Psoas muscle (tissue), 8 donors: ENCODE results near the gene TC2N. TPM values are rescaled to one million over a fixed set of nuclear protein-coding genes. Genes with fewer than 3 reads are reported as not detected.
A peak's percentile ranks its signal among the peaks of the same experiment; 100 is the strongest.

ENCODE experiments used
- ATAC-seq, 4 donors: fragments of 200-7000 bp; cut with Tn5 transposase; one replicate each; pipeline ENCODE4 v1.9.1; 2020; ENCODE audit warnings: moderate library complexity in 3 of 4, mild to moderate bottlenecking in 2 of 4
- DNase-seq, 2 donors: peaks; one replicate each; pipeline ENCODE4 v3.0.0-alpha.2; 2020
- H3K27ac ChIP-seq: fragments of 200-600 bp; one replicate; pipeline ENCODE4 v1.8.0; 2022
- H3K27me3 ChIP-seq, 3 donors: fragments of 200-600 bp in 1 of 3; one replicate each; pipeline versions ENCODE4 v1.6.1 to v1.8.0; 2013 to 2022; ENCODE audit warnings: low read length in 2 of 3, mild to moderate bottlenecking in 2 of 3, moderate library complexity in 1 of 3; ENCODE audit not compliant: insufficient read depth in 3 of 3
- H3K36me3 ChIP-seq, 2 donors: fragments of 200-600 bp in 1 of 2; one replicate each; pipeline versions ENCODE4 v1.6.1 to v1.8.0; 2013 to 2022; ENCODE audit warnings: low read depth in 1 of 2, mild to moderate bottlenecking in 1 of 2, moderate library complexity in 1 of 2; ENCODE audit not compliant: insufficient read depth in 1 of 2
- H3K4me1 ChIP-seq: fragments of 200-600 bp; one replicate; pipeline ENCODE4 v1.8.0; 2022
- H3K4me3 ChIP-seq: fragments of 200-600 bp; one replicate; pipeline ENCODE4 v1.8.0; 2022; ENCODE audit warnings: mild to moderate bottlenecking
- H3K9me3 ChIP-seq: fragments of 200-600 bp; one replicate; pipeline ENCODE4 v1.8.0; 2022
- WGBS, 3 donors: extraction: QIAGEN DNeasy Blood & Tissue Kit; methylation state at CpG; one replicate each; pipeline versions ENCODE4 v1.1.6 to v1.1.7; 2013; 5-methylcytosine and 5-hydroxymethylcytosine counted together
- intact Hi-C, 2 donors: fragments of 100-400 bp; cut with DNase I; formaldehyde crosslinking; loops; one replicate each; pipeline versions ENCODE4 v1.11.0 to v1.14.2; 2022
- polyA plus RNA-seq, 3 donors: library from polyadenylated mRNA; stranded (reverse); fragments of 200-250 nt; gene quantifications; one replicate each; pipeline ENCODE4 v1.2.3, GENCODE V29; 2013
- total RNA-seq, 4 donors: library from RNA; stranded (reverse); fragmentation: NEBNext Ultra II Directional in 2 of 4; extraction: Animal tissue kit (Norgen Biotek cat#: 25700) in 2 of 4; gene quantifications; one replicate each; pipeline versions ENCODE4 v1.2.1 to v1.2.4, GENCODE V29; 2021 to 2023
- TF ChIP-seq, protein P1 (sequence below): fragments of 200-600 bp; IDR thresholded peaks from one replicate; pipeline ENCODE4 v1.8.0; 2022; ENCODE audit warnings: antibody characterized with exemption
- donor health status: healthy with polysubstance abuse.
- donor health status: DM: no; HTN: no; CAD: no; lungs with moderate emphysema.
- donor health status: Bipolar disorder and iron deficiency.
- donor health status: healthy.
- donor health status: DM: yes; HTN: yes; CAD: no.
- donor health status: DM: no; HTN: no; CAD: no.
- donor health status: DM: no; HTN: no; CAD: no.
- donor health status: DM: yes; HTN: yes; CAD: no.

TC2N gene
- total and polyA plus RNA-seq, 7 donors, result 1.2 to 4.3 (median 2.3) TPM

DNA sequence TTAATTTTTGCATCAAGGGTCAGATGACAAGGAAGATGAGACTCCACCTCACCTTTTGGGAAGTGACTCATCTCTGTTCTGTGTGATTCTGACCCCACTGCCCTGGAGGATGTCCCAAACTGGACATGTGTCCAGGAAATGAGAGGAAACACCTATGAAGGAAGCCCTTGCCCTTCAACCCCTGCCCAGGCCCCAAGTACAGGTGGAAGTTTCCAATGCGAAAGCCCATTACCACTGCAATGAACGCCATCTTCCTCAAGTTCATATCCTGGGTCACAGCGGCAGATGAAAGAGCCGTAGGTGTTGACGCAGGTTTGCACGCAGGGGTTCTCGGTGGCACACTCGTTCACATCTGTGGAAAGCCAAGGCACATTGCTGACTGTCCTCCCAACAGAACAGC is 19.6 kb upstream of the TC2N start:
- TF ChIP-seq, protein P1, sequence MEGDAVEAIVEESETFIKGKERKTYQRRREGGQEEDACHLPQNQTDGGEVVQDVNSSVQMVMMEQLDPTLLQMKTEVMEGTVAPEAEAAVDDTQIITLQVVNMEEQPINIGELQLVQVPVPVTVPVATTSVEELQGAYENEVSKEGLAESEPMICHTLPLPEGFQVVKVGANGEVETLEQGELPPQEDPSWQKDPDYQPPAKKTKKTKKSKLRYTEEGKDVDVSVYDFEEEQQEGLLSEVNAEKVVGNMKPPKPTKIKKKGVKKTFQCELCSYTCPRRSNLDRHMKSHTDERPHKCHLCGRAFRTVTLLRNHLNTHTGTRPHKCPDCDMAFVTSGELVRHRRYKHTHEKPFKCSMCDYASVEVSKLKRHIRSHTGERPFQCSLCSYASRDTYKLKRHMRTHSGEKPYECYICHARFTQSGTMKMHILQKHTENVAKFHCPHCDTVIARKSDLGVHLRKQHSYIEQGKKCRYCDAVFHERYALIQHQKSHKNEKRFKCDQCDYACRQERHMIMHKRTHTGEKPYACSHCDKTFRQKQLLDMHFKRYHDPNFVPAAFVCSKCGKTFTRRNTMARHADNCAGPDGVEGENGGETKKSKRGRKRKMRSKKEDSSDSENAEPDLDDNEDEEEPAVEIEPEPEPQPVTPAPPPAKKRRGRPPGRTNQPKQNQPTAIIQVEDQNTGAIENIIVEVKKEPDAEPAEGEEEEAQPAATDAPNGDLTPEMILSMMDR, result no peak
- Histone ChIP-seq H3K27ac (no peak overlapping the region), H3K27me3 (peaks cover 0 to 9% (median 0%) of the 10 kb centered on the region in 3 donors), H3K9me3 (no peaks in the 10 kb centered on the region), H3K4me1 (peaks cover 6% of the 10 kb centered on the region), H3K4me3 (no peak overlapping the region), H3K36me3 (no peaks in the 10 kb centered on the region)
- 95 to 97% (median 96%) methylated on average over 8 of the region's 8 CpGs for WGBS, 3 donors
- ATAC-seq (no peak), DNase-seq (no peak)
- intact Hi-C loops, result no loop called here

DNA sequence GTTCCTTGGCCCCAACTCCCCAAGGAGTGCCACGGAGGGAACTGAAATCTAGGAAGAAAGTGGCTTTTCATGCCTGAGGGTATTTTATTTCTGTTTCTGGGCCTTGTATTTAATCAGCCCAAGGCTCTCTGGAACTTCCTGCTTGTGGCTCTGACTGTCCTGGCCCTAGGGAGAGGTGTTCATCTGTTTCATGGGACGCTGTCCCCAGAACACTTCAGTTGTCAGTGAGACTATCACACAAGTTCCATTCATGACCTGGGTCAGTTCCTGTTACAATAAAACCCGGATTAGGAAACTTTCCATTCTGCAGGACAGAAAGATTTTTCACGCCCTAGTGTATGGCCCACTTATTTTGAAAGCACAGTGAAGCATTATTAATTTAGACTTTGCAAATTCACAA is 18.5 kb upstream of the TC2N start:
- 35 to 53% (median 36%) methylated on average over 4 of the region's 4 CpGs for WGBS, 3 donors
- Histone ChIP-seq H3K27me3 (peaks cover 0 to 10% (median 3%) of the 10 kb centered on the region in 3 donors), H3K4me3 (no peak overlapping the region), H3K4me1 (peaks cover 6% of the 10 kb centered on the region), H3K27ac (peak overlapping the region; percentile 30), H3K36me3 (no peaks in the 10 kb centered on the region), H3K9me3 (no peaks in the 10 kb centered on the region)
- intact Hi-C loops, result no loop called here
- TF ChIP-seq, protein P1, result no peak
- DNase-seq, result no peak
- no peak for ATAC-seq

DNA sequence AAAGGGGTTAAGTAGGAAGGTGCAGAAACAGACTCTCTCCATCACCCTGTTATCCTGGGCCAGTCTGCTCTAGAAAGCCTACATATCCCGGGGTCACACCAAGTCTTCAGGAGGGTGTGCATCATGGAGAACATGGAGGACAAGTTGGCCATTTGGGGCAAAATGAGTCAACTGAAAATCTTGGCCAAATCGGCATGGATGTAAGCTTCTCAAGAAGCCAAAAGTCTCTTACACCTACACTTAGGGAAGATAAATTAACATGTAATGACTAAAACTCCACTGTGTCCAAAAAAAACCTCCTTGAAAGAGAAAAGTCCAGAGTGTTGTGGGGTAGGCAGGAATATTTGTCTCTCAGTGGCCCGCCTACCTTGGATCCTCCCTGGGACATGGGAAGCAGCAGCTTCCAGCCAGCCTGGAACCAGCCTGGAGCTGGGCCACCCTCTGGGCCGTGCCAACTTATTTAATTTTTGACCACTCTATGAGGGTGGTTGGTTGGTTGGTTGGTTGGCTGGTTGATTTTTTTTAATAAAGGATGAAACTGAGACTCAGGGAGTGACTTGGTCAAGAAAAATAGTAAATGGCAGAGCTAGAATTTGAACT is 17.9 kb upstream of the TC2N start:
- Histone ChIP-seq H3K27ac (peak overlapping the region; percentile 30), H3K4me3 (no peak overlapping the region), H3K4me1 (peaks cover 4% of the 10 kb centered on the region), H3K9me3 (no peaks in the 10 kb centered on the region), H3K36me3 (no peaks in the 10 kb centered on the region), H3K27me3 (peaks cover 0 to 10% (median 3%) of the 10 kb centered on the region in 3 donors)
- WGBS, 3 donors, result 54 to 78% (median 55%) methylated on average over 4 of the region's 4 CpGs
- ATAC-seq (peak in 1 of 4 donors; percentile 41), DNase-seq (no peak)
- TF ChIP-seq, protein P1, result no peak
- intact Hi-C loops, result no loop called here

DNA sequence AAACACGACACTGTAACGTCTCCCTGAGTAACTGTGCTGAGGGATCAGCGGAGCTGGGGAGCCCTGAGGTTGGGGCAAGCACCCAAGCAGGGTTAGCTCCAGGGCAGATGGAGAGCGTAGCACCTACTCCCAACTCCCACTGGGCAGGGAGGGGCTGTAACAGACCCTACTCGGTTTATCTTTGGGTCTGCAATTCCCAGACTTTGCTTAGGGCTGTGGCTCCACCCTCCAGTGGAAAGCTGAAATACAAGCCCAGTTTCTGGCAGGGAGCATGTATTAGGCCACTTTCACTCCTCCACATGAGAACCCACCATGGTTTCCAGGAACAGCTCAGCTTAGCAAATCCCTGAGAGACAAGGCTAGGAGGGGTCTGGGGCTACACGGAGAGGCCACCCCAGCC is 17.3 kb upstream of the TC2N start:
- Histone ChIP-seq H3K4me3 (no peak overlapping the region), H3K9me3 (no peaks in the 10 kb centered on the region), H3K4me1 (no peaks in the 10 kb centered on the region), H3K36me3 (no peaks in the 10 kb centered on the region), H3K27me3 (peaks cover 0 to 10% (median 3%) of the 10 kb centered on the region in 3 donors), H3K27ac (peak overlapping the region; percentile 30)
- TF ChIP-seq, protein P1, result no peak
- DNase-seq, result peak in 1 of 2 donors; percentile 61
- WGBS, 3 donors, result 39 to 63% (median 47%) methylated on average over 6 of the region's 6 CpGs
- intact Hi-C loops, result no loop called here
- peak in 3 of 4 donors; percentile 36 to 53 (median 49) for ATAC-seq

DNA sequence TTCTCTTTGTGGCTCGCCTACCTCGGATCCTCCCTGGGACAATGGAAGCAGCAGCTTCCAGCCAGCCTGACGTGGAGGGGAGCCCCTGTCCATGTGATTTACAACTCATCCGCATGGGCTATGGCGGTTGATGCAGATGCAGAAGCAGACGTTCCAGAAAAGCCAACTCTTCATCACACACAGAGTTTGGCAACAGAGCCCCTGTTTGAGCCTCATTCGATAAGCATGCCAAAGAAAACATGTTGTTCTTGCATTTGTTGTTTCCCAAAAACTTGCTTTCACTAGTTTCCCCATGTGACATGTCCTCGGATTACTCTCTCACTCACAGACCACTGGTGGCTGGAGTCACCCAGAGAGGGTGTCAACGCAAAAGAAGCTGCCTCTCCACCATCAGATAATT is 16.4 kb upstream of the TC2N start:
- TF ChIP-seq, protein P1, result no peak
- Histone ChIP-seq H3K4me3 (no peak overlapping the region), H3K9me3 (no peaks in the 10 kb centered on the region), H3K36me3 (no peaks in the 10 kb centered on the region), H3K4me1 (no peaks in the 10 kb centered on the region), H3K27ac (no peak overlapping the region), H3K27me3 (peaks cover 0 to 10% (median 3%) of the 10 kb centered on the region in 3 donors)
- DNase-seq, result peak; percentile 69 to 85
- peak; percentile 52 to 79 (median 60) for ATAC-seq
- 25 to 35% (median 27%) methylated on average over 9 of the region's 9 CpGs for WGBS, 3 donors
- intact Hi-C loops, result no loop called here
